Posterior vena cava (tissue), 2 donors: Measurements from ENCODE around the gene FAM151A. TPM values are rescaled to one million over a fixed set of nuclear protein-coding genes. Genes with fewer than 3 reads are reported as not detected.

ENCODE experiments used
- DNase-seq: peaks from one replicate; pipeline ENCODE4 v3.0.0-alpha.2; 2020; ENCODE audit warnings: low spot score
- intact Hi-C, 2 donors: fragments of 100-400 bp; cut with DNase I; formaldehyde crosslinking; loops; one replicate each; pipeline versions ENCODE4 v1.14.1 to v1.14.2; 2022 to 2023
- long read RNA-seq, 2 donors: library from polyadenylated mRNA; unstranded; transcript quantifications; one replicate each; pipeline ENCODE4 v2.0.0, GENCODE V29; 2020 to 2021
- total RNA-seq, 2 donors: library from RNA; stranded (reverse); fragmentation: NEBNext Ultra II Directional; extraction: Animal tissue kit (Norgen Biotek cat#: 25700); gene quantifications; one replicate each; pipeline ENCODE4 v1.2.1, GENCODE V29; 2021
- donor health status: DM: yes; HTN: yes; CAD: no.
- donor health status: DM: yes; HTN: yes; CAD: no.

FAM151A gene
- total RNA-seq, result not detected
- long read RNA-seq, donor 1, result 0 reads
- long read RNA-seq, donor 2, result 0 reads

DNA sequence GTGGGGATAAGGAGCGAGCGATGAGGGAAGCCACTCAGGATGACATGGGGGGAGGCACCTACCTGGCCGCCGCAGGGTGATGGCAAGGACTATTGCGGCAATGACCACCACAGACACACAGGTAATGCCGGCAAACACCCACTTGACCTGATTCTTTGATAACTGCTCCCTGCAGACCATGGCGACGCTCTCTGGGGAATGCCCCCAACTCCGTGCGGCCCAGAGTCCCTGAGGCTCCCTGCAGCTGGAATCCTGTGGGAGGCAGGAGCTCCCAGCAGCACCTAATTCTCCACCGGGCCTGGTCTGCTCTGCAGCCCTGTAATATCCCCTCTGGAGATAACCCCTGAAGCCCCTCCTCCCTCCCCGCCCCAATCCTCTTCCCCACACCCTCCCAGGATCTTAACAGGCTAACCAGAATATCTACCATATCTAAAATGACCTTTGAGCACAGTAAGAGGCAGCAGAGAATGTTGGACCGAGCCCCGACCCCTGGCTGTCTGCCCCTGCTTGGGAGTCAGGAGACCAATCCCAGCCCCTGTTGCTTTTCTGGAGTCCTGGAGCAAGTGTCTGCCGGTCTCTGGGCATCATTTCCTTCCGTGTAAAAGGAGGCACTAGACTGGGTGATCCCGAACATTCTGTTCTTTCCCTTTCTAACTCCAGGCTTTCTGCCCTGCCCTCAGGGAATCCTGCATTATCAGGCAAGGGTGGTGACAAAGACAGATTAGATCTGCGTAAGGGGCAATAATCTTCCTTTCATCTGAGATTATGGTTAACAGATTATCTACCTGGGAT lies at the start of gene FAM151A:
Gene FAM151A, minus strand, starts transcription at position 310 of the 792 bp plus-strand sequence. Its CDS starts 130 bp downstream, at position 180.
- intact Hi-C loops, result no loop called here
- DNase-seq, result no peak

DNA sequence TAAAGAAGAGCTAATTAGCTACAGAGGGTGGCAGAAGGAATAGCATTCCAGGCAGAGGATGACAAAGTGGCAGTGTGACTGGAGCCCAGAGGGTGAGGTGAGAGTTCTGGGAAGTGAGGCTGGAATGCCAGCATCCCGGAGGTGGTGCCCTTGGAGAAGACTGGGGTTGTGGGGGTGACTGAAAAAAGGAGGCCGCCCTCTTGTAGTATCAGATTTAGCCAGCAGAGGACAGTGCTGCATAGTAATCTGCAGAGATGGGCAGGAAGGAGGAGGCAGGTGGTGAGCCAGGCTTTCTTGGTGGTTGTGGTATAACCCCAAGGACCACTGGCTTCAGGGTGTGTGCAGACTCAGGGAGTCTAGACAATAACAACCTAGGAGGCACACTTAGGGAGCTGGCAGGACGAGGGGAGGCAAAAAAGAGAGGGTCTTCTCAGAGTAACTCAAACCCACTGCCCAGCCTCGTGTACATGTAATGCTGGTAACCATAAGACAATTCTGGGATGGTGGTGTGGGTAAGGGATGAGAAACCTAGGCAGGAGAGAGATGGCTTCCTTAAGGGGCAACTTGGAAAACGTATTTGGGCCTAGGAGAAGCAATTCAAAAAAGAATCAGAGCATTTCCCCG lies 48.8 kb upstream of the FAM151A start:
- DNase-seq, result no peak
- intact Hi-C loops, result no loop called here

DNA sequence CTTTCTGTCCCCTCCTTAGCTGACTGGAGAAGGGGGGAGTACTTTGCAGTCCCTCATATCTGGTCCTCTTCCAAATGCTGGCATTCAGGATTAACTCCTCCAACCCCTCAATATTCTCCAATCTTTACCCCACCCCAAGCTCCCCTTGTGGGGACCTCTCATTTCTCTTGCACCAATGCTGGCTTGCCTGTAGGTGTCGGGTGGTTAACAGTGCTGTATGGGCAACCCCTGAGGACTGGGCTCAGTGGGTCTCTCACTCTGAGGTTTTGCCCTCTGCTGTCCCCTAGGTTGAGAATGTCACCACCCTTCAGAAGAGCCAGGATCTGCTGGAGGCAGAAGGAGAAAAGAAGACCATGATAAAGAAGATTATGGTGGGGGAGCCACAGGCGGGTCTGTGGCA lies 45.2 kb upstream of the FAM151A start:
- DNase-seq, result no peak
- intact Hi-C loops, result no loop called here

DNA sequence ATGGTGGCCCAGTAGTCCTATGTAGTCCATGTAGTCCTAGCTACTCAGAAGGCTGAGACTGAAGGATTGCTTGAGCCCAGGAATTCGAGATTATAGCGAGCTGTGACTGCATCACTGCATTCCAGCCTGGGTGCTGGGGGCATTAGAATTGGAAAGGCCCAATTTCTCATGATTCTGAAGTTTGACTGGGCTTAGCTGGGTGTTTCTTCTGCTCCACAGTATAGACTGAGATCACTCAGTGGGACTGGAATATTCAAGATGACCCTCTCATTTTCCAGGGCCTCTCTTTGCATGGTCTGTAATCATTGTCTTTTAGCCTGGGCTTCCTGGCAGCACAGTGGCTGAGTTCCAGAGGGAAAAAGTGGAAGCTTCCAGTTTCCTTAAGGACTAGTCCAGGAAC lies 44.5 kb upstream of the FAM151A start:
- intact Hi-C loops, result no loop called here
- no peak for DNase-seq

DNA sequence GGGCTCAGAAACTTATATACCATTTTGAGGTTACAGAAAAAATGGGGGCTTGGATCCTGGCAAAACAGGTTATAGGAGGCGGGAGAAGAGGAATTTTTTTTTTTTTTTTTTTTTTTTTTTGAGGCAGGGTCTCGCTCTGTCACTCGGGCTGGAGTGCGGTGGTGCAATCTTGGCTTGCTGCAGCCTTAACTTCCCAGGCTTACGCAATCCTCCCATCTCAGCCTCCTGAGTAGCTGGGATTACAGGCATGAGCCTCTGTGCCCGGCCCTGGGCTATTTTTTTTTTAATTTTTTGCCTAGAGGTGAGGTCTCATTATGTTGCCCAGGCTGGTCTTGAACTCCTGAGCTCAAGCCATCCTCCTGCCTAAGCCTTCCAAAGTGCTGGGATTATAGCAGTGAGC lies 43.0 kb upstream of the FAM151A start:
- intact Hi-C loops, result no loop called here
- DNase-seq, result no peak

DNA sequence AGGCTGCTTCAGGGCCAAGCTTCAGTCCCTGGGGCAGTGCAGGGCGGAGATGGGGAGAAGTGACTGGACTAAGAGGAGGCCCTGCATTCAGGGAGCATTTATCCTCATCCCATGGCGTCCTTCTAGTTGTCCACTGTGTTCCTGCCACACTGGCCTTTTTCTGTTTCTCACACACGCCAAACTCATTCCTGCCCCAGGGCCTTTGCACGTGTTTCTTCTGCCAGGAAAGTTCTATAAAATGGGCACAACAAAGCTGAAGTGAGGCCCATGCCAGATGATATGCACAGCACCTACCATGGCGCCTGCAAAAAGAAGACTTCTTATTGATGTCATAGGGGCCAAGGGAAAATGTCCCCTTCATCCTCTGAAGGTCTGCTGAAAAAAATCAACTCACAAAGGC lies 42.5 kb upstream of the FAM151A start:
- DNase-seq, result no peak
- intact Hi-C loops, result no loop called here

DNA sequence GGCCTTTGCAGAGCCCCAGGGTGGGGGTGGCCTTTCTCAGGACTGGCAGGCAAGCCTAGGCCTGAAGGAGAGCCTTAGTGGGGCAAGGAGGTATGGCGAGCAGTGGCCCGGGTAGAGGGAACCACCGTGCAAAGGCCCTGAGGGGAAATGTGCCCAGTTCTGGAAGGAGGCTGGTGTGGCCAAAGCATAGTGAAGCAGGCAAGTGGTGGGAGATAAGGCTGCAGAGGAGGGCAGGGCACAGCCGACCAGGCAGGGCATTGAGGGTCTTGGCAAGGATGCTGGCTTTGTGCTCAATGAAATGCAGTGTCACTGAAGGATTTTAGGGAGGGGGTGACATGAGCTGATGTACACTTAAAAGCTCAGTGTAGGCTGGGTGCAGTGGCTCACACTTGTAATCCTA lies 41.0 kb upstream of the FAM151A start:
- no peak for DNase-seq

DNA sequence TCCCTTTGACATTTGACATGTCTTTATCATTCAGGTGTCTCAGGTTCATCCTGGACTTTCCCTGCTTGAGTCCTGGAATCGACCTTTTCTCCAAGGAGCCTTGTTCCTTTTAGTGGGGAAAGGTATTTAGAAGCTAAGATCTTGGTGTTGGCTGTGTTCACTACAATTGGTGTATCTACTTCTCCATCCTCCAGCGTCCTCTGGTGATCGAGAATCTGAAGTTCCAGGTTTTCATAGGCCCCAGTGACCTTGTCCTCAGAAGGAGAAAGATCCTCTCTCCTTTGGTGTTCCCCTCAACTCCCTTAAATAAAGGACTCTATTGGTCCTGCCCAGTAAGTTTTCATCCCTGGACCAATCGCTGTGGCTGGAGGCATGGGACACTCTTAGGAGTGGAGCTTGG lies 40.4 kb upstream of the FAM151A start:
- intact Hi-C loops, result no loop called here
- no peak for DNase-seq

More for the DNA sequence above, 41.0 kb upstream of the FAM151A start:
- intact Hi-C loops, result no loop called here

DNA sequence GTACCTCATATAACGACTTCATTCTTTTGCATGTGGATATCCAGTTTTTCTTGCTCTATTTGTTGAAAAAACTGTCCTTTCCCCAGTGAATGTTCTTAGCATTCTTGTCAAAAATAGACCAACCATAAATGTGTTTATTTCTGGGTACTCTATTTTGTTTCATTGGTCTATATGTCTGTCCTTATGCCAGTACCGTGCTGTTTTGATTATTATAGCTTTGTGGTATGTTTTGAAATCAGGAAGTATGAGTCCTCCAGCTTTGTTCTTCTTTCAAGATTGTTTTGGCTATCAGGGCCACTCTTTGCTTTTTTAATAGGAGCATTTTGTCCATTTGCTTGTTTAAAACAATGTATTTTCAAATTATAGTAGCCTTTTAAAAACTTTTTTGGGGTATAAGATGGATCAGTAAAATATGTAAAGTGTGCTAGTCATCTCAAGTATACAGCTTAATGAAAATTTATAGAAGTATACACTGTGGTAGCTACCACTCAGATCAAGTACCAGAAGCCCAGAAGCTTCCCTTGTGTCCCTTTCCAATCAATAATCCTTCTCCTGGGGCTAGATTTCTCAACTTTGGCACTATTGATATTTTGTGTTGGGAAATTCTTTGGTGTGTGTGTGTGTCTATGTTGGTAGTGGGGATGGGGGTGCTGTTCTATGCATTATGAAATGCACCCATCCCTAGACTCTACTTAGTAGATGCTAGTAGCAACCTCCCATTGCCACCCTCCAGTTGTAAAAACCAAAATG lies 35.0 kb upstream of the FAM151A start:
- DNase-seq, result no peak
- intact Hi-C loops, result no loop called here

DNA sequence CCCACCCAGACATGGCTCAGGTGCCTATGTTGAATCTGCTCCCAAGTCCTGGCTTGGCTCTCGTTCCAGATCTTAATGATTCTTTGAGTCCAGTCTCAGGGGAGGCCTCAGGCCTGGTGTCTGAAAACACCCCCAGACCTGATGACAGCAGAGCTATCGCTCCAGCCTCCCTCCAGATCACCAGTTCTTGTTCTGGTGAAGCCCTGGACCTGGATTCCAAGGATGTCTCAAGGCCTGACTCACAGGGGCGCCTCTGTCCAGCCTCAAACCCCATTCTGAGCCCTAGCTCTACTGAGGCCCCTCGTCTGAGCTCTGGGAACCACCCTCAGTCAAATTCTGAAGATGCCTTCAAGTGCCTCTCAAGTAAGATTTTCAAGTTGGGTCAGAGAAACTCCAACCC lies 29.7 kb upstream of the FAM151A start:
- intact Hi-C loops, result no loop called here
- DNase-seq, result no peak

DNA sequence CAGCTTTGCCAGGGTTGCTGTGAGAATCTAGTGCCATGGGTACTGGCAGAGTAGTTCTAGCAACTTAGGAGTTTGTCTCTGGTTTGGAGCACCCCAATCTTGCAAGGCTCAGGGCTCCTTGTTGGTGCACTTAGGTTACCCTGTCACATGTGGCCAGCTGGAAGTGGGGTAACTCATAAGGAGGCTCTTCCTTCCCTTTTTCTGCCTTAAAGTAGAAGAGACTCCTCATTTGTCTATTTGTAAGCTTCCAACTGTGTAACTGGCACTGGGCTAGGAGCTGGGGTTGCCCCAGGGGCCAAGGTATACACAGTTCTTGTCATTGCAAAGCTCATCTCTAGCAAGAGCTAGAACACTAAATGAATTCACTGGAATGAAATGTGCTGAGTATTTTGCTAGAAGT lies 28.8 kb upstream of the FAM151A start:
- no peak for DNase-seq
- intact Hi-C loops, result no loop called here

DNA sequence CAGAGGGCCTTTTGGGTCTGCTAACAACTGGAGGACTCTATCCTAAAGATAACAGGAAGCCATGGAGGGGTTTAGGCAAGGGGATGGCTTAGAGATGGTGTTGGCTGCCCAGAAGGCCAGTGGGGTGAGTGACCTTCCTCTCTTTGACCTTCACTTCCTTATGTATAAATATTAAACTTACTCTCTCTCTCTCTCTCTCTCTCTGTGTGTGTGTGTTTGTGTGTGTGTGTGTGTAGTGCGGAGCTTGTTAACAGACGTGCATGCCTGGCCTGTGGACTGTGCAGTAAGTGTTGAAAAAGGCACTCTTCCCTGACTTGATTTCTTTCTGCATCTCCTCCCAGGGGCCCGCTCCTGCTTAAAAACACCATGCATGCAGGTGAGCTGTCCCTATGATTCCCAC lies 28.3 kb upstream of the FAM151A start:
- DNase-seq, result no peak

DNA sequence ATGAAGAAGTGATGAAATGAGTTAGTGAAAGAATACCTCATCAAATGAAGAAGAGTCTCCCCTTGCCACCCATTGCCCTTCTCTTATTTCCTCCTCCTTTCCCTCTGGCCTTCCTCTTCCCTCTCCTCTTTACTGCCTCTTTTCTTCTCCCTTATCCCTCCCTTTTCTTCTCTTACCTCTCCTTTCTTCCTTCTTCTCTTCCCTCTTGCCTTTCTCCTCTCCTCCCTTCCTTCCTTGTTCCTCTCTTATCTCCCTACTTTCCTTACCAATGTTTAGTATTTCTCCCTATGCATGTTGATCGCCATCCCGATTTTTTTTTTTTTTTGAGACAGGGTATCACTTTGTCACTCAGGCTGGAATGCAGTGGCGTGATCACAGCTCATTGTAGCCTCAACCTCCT lies 27.1 kb upstream of the FAM151A start:
- DNase-seq, result no peak
- intact Hi-C loops, result no loop called here

More for the DNA sequence above, 28.3 kb upstream of the FAM151A start:
- intact Hi-C loops, result no loop called here

DNA sequence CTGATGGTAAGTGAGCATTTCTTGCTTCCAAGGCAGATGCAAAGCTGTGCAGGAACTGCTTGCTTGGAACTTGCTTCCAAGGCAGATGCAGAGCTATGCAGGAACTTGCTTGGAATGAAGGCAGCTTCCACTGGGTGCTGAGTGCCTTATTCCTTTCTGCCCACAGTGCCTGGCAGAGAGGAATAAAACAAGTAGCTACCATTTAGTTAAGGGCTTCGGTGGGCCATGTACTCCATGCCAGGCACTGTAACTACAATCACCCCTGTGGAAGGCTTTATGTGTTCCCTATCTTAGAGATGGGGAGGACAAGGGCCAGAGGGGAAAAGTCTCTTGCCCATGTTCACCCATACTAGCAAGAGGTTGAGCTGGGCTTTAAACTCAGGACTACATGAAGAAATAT lies 26.6 kb upstream of the FAM151A start:
- no peak for DNase-seq
- intact Hi-C loops, result no loop called here

DNA sequence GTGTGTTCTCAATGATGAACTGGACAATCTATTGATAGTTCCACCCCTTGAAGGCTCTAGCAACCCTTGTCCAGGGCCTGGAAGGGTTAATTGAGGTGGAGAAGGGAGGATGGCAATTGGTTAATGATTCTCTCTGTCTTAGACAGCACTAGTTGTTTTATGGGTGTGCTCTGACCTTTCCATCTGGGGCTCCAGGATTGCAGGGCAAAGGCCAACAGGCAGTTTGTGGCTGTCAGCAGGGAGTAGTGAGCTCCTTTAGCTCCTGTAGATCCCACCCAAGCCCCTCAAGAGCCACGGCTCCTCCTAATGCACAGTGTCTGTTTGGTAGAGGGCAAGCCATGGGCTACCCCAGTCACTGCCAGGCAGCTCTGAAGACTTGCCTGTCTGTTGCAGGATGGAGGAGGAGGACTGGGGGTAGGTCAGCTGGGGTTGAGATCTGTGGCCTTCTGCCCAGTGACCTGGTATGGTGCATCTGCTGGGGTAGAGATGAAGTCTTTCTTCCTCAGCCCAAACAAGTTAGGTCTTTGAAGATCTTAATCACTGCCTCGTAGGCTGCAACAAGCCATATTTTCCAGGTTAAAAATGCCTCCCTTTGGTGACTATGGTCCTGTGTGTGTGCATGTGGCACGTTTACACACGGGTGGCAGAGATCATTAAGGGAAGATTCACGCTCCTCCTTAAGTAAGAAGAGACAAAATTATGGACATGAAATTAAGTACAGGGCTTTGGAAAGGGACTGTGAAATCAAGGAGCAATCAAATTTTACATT lies 26.0 kb upstream of the FAM151A start:
- DNase-seq, result no peak
- intact Hi-C loops, result no loop called here

DNA sequence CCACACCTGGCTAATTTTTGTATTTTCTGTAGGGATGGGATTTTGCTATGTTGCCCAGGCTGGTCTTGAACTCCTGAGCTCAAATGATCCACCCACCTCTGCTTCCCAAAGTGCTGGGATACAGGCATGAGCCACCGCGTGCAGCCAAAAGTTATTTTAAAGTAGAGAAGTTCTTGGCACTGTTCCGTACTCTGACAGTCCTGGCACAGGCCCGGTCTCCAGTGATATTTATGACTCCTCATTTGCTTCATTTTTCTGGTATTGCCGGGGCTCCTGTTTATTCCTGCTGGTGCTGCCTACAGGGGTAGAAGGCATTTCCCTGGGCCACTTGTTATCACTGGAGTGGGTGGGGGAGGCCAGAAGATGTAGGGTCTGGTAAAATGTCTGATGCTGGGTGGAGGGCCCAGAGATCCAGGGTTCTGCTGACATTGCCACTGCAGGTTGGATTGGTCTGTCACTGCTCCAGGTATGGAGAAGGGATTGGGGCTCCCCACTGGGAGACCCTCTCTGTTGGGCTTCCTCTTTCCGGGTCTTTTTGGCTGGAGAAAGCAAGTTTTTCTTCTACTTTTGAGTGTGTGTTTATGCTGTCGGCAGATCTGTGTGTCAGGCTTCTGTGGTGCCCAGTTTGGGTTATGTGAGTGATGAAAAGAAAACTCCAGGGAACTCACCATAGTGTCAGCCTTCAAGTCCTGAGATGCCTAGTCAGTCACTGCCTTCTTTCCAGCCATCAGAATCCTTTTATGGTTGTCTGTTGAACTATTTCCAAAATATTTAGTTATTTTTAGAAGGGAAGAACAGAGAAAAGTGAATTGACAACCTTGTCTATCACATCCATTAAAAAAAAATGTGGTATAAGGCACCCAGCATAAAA lies 22.7 kb upstream of the FAM151A start:
- intact Hi-C loops, result no loop called here
- no peak for DNase-seq

DNA sequence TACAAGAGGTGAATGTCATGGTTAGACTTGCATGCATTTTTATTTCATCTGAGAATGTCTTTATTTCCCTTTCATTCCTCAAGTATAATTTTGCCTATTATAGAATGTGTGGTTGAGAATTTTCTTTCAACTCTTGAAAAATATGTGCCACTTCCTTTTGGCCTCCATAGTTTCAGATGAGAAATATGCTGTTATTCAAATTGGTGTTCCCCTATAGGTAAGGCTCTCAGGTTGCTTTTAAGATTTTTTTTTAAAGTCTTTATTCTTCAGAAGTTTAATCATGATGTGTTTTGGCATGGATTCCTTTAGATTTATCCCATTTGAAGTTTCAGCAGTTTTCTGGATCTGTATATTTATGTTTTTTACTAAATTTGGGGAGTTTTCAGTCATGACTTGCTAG lies 20.4 kb upstream of the FAM151A start:
- intact Hi-C loops, result no loop called here
- no peak for DNase-seq

DNA sequence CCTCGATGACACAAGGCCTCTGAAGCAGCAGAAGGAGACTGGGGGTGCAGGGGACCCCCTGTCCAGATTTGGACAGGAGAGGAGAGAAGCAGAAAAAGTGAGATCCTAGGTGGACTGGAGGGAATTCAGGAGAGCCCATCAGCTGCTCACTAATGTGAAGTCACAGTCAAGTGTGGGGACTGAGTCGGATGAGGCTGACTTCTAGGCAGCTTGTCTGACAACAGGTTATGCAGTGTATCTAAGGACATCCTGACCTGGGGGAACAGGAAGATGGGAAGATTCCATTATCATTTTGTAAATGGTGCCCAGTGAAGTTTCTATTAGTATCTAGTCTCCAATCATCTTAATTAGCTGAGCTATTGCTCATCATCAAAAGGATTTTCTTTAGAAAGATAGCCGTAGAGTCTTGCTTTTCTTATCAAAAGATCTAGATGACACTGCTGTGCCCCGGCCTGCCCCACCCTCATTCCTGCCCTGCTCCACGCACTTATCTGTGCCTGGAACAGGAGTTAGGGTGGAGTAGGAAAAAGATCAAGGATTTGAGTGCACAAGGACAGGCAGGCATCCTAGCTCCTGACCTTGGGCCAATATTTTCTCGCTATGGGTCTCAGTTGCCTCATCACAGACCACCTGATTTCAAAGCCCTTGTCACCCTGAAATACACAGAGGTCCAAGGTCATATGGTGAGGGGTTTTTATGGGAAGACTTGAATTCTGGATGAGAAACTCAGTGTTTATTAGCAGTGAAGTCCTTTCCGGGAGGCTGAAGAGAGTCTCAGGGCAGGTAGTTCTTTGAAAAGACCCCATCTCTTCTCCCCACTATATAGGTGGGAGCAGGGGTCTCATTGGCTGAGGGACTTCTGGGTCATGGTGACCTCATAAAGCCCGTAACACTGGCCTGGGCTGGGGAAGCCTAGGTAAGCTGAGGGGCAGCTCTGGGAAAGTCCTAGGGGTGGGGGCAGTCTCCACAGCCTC lies 17.8 kb upstream of the FAM151A start, which contains the start of gene MROH7:
Gene MROH7, plus strand, starts transcription at position 924 of the 974 bp plus-strand sequence. CDS start 11,141 bp downstream, outside the sequence.
- no peak for DNase-seq
- intact Hi-C loops, result no loop called here
